ENCODE measurements around the gene RBM42.

Gene RBM42

DNA sequence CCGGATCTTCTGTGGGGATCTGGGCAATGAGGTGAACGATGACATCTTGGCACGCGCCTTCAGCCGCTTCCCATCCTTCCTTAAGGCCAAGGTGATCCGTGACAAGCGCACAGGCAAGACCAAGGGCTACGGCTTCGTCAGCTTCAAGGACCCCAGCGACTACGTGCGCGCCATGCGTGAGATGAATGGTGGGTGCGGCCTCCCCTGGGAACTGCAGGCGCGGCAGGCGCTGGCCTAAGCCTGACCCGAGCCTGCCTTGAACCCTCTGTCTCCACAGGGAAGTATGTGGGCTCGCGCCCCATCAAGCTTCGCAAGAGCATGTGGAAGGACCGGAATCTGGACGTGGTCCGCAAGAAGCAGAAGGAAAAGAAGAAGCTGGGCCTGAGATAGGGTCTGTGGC, 8.3 kb downstream of the RBM42 start:
- TF ChIP-seq CTCF (IDR thresholded peaks at IDR 0.05; ENCODE audit: insufficient read depth, missing control alignments), result no peak
- FAIRE-seq, result no peak
- DNase-seq (ENCODE audit: insufficient read length, low spot score), result no peak

DNA sequence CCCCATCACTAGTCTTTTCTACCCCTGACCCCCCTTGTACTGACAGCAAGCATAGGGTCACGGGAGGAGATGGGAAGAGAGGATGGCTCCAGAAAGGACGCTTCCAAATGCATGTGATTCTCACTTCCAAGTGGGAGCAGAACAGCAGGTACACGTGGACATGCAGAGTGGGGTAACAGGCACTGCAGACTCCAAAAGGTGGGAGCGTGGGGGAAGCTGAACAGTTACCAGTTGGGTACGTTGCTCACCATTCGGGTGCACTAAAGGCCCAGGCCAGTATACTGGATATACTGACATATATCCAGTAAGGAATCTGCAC, 10.4 kb downstream of the RBM42 start:
- FAIRE-seq, result no peak
- no peak for DNase-seq (ENCODE audit: insufficient read length, low spot score)
- no peak for TF ChIP-seq CTCF (IDR thresholded peaks at IDR 0.05; ENCODE audit: insufficient read depth, missing control alignments)

DNA sequence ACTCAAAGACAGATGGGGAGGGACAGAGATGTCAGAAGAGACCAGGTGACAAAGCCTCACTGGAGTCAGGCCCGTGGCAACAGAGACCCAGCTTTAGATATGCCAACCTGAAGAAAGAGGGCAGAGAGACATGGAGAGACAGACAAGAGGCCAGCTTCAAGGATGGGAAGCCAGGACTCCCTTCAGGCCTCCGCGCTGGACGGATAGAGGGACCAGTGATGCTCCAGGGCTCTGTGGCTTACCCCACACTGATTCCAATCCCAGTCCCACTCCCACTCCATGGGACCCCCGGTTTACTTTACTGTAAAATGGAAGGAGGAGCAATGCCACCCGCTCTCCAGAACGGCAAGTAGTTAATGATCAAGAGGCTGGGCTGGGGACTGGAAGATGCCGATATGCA, 11.0 kb downstream of the RBM42 start:
- DNase-seq (ENCODE audit: insufficient read length, low spot score) (no peak), FAIRE-seq (no peak)
- TF ChIP-seq CTCF (IDR thresholded peaks at IDR 0.05; ENCODE audit: insufficient read depth, missing control alignments), result no peak

GRCh38 chr19:35641515-35642151, 12.8 kb downstream of the RBM42 start, which contains the start of gene ETV2:
Gene ETV2 (plus strand): TSS chr19:35641745. CDS start chr19:35642461, 716 bp downstream.
- FAIRE-seq (no peak), DNase-seq (ENCODE audit: insufficient read length, low spot score) (no peak)
- no peak for TF ChIP-seq CTCF (IDR thresholded peaks at IDR 0.05; ENCODE audit: insufficient read depth, missing control alignments)

GRCh38 chr19:35642312-35642711, 13.5 kb downstream of the RBM42 start:
- DNase-seq (ENCODE audit: insufficient read length, low spot score) (no peak), FAIRE-seq (no peak)
- TF ChIP-seq CTCF (IDR thresholded peaks at IDR 0.05; ENCODE audit: insufficient read depth, missing control alignments), result no peak

DNA sequence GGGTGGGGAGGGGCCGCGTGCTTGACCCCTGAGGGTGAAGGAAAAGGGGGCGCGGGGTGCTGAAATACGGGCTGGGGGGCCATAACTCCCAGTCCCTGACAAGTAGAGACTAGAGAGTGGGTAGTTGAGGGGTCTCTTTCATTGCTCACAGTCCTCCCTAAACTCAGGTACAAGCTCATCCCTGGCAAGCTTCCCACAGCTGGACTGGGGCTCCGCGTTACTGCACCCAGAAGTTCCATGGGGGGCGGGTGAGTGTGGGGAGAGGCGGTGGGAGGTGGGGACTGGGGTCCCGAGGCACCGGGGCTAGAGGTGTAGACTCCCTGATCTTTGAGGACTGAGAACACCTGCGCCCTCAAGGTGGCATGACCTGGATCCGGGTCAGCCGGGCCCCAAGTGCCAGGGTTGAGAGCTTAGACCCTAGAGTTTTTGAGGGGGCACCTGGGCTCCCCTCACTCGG, 14.0 kb downstream of the RBM42 start:
- FAIRE-seq (no peak), DNase-seq (ENCODE audit: insufficient read length, low spot score) (no peak)
- TF ChIP-seq CTCF (IDR thresholded peaks at IDR 0.05; ENCODE audit: insufficient read depth, missing control alignments), result no peak

- FAIRE-seq (no peak), DNase-seq (ENCODE audit: insufficient read length, low spot score) (peak; percentile 93)
- TF ChIP-seq CTCF (IDR thresholded peaks at IDR 0.05; ENCODE audit: insufficient read depth, missing control alignments), result no peak
These were observed 14.7 kb downstream of the RBM42 start for GRCh38 chr19:35643255-35644205.
